Caki2 (cell line): ENCODE data around the gene NRG2. TPM values are rescaled to one million over a fixed set of nuclear protein-coding genes. Genes with fewer than 3 reads are reported as not detected.

ENCODE experiments used
- DNase-seq: peaks from one replicate; pipeline ENCODE4 v3.0.0-alpha.2; 2015; ENCODE audit warnings: low read depth
- in situ Hi-C: cut with HindIII; loops from 2 replicates; pipeline ENCODE4 v1.10.0; 2016; ENCODE audit warnings: low sequenced_read_pairs, low pct_unique_long_range_greater_than_20kb, mixed read lengths
- total RNA-seq: library from RNA; depleted of rRNA; stranded (reverse); fragments of >200 nt; shearing (Covaris generic); gene quantifications from 2 replicates; pipeline ENCODE4 v1.2.3, GENCODE V29; 2014; ENCODE audit warnings: low replicate concordance

NRG2 gene
- total RNA-seq, 1 experiment from 2014 or later: 6.8 TPM

DNA sequence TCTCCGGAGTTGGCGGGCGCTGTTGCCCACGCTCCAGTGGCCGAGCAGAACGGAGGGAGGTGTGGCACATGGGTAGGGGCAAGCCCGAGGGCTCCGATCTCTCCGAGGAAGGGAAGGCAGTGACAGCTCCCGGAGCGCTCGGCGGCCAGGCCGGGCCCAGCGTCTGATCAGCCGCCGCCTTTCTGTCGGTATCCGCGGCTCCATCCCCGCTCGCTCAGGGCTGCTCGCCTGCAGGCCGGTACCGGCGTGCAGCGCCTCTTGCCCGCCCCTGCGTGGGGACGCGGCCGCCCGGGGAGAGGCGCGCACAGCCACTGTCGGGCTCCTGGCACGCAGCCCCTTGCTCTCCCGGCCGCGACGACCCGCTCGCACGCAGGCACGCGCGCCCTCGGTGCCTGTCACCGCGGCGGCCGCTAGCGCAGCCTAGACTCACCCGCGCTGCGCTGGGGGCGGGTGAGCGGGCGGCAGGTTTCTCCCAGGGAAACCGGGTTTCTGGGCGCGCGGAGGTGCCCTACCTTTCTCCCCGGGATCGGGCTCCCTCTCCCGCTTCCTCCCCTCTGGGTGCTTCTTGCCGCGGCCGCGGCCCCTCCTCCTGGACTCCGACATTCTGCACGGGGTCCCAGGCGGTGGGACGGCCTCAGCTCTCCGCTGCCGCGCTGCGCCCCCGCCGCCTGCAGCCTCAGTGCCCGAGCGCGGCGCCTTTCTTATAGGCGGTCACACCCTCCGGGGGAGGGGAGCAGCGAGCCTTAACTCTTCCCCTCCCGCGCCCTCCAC is 139.1 kb downstream of the NRG2 start:
- no peak for DNase-seq

DNA sequence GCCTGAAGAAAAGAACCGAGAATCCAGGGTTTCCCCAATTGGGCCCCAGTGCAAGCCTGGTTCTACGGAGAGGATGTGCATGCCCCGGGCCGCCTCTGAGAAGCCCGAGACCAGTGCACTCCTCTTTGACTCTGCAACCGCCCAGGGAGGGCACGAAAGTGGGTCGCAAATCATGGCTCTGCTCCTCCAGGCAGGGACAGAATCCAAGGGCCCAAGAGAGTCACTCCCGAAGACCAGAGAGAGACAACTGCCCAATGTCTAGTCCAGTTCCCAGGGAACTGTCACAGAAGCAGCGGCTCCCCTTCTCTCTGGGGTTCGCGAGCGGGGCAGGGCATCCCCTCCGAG is 139.7 kb downstream of the NRG2 start:
- in situ Hi-C loops: no loop called here
- no peak for DNase-seq

More for the DNA sequence above, 139.1 kb downstream of the NRG2 start:
- in situ Hi-C loops: no loop called here

DNA sequence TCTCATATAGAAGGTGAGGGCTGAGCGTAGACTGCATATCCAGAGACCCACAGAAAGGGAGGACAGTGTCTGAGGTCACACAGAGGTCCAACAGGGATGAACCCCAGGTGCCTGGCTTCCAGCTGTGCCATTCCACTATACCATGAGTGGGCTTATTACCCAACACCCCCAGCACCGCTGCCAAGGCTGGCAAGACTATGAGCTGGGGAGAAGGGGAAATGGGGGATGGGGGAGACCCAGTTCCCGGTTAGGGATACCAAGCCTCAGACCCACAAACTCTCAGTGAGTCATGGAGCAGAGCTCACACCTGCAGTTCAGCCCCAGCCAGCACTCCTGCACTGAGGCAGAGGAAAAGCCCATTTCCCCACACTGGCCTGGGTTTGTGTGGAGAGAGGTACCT is 141.1 kb downstream of the NRG2 start:
- DNase-seq: no peak
- in situ Hi-C loops: no loop called here

DNA sequence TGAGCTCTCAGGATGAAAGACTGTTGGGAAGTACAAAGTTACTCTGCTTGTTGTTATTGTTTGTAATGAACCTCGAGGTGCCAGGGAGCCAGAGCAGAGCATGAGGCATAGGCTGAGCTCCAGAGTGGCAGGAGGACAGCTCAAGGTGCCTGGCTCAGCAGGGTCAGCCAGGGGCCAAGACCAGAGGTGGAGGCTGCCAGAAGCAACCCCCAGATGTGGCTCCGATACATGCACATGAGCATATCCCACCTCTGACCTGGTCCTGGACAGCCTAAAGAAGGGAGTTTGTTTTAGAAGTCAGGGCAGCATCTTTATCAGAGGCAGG is 141.9 kb downstream of the NRG2 start:
- in situ Hi-C loops: no loop called here
- no peak for DNase-seq

DNA sequence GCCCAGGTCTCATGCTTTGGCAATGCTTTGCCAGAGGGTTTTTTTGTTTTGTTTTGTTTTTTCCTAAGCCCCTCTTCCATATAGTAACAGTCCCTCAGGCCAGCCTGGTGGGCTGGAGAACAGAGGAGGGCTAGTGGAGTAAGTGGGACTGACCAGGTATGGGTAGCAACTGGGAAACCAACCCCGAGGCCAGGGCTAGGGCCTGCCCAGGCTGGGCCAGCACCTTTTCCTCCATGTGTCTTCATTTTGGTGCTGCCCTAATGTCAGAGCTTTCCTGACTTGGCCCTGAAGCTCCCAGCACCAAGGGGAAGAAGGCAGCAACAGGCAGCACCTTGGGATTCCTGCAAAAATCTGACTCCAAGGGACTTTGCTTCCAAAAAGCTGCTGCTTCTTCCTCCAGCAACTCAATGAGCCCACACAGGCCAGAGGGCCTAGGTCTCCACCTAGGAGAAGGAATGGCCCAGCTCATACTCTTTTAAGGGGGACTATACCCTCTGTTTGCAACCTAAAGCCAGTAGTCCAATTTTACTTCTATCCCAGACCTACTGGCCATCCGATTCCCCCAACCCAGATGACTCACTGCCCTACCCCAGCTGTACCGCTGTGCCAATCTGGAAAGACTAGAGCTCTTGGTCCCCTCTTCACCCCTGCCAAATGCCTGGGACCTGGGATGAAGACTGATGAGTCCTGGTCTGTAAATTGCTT is 142.4 kb downstream of the NRG2 start:
- no peak for DNase-seq
- in situ Hi-C loops: no loop called here

DNA sequence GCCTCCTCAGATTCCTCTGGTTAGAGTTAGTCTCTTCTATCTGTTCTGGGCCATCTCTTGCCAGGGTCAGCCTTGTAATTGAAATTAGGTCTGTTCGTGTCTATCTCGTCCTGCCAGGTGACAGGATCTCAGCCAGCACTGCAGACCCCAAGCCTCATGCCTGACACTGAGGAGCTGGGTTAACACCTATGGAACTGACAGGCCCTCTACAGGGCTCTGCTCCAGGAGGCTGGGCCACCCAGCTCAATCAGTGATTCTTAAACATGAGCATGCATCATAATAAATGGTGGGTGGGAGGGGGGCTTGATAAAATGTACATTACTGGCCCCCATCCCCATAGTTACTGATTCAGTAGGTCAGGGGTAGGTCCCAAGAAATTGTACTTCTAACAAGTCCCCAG is 144.1 kb downstream of the NRG2 start:
- in situ Hi-C loops: no loop called here
- DNase-seq: no peak

DNA sequence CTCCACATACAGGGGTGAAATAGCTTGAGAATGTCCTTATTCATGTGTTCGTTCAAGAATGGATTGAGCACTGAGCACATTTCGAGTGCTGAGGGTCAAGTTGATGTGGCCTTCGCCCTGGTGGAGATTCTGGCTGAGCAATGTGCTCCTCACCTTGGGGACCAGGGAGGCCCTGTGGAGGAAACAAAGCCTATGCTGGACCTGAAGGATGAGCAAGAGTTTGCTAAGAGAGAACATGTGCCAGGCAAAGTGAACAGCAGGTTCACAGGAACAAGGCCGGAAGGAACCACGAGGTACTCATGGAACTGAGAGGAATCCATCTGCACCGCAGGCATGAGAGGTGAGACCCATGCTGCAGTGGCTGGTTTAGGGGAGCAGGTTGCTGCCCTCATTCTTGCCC is 145.1 kb downstream of the NRG2 start:
- DNase-seq: no peak
- in situ Hi-C loops: no loop called here

DNA sequence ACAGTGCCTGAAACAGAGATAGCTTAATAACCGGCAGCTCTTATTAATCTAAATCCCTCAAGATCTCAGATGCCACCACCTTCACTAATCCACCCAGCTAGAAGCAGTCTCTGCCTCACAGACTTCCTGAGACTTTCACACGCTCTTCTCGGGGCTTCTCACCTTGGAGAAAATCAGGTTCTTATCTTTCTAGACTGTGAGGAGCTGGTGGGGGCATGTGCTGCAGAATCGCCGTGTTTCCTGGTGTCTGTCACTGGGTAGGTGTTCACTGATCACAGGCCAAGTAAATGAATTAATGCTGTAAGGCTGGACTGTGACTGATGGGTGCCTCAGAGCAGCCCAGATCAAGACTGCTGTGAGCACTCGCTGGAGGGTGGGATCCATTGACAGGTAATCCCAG is 145.8 kb downstream of the NRG2 start:
- DNase-seq: no peak
- in situ Hi-C loops: no loop called here

DNA sequence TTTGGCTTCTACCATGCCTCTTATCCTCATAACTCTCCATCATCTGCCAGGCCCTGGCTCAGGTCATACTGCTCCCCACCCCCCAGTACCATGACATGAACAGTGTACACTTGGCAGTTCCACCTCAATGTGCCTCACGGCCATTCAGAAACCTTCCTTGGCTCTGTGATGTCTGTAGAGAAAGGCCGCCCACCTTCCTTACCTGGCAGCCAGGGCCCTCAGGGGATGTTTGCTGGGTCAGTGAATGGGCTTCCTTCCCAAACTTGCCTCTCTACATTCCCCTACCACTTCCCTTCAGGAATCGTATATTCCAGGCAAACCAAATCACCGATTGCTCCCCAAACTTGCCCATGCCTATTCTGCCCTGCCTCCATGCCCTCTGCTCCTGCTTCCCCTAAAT is 146.4 kb downstream of the NRG2 start:
- in situ Hi-C loops: no loop called here

DNA sequence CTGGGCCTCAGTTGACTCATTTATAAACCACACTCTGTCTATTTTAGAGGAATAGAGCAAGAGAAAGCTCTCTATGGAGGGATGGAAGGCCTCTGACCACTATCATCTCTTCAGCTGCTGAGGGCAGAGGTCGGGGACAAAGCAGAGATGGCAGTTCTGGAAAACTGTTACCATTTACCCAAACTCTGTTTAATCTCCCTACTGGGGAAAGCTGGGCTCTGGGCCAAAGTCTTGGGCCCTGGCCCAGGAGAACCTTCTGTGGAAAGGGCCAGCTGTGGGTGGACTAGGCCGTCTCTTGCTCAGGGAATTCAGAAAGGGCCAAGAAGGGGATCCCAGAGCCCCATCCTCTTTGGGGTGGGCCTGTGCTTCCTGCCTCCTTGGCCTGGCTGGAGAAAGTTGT is 147.5 kb downstream of the NRG2 start:
- in situ Hi-C loops: no loop called here
- DNase-seq: no peak

More for the DNA sequence above, 146.4 kb downstream of the NRG2 start:
- DNase-seq: no peak

DNA sequence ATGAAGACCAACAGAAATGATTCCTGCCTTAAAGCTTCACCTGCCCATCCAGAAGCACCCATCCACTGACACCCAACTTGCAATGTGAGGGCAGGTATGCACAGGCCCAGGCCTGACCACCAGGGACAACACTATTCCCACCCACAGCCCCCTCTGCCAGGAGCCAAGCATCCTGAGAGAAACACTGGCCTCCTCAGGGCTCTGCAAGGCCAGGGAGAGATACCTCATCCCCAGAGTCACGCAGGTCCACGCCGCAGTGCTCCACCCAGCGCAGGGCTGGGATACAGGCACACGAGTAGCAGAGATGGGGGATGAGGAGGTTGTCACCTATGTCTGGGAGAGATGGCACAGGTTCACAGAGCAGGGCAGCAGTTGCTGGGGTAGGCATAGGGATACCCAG is 148.1 kb downstream of the NRG2 start:
- in situ Hi-C loops: no loop called here
- DNase-seq: no peak

DNA sequence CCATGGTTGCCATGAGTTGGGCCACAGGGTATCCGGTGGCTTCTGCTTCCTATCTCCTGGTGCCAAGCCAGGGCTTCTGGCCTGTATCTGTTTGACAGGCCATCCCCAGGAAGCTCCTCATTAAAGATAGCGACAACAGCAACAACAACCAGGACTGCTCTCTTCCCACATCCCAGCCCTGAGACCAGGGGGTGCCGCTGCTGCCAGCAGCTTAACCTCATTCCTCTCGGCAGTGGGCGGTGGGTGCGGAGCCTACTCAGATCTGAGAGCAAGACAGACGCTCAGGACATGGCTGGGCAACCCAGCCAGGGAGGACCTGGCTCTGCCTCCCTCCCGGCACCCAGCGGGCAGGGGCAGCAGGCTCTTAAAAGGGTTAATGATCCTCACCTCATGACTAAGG is 149.2 kb downstream of the NRG2 start:
- DNase-seq: no peak
- in situ Hi-C loops: no loop called here

DNA sequence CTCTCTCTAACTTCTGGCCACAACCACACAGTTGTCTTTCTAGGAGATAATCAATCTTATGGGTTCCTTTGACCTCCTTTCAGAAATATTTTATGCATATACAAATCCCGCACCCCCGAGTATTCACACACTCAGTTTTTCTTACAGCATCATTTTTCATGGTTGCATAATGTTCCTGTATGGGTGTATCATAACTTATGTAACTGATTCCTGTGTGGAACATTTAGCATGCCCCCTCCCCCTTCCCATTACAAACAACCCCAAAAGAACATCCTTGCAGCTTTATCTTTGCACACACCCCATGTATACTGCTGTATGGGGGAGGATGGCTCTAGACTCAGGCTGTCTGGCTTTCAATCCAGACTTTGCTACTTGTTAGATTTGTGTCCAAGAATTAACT is 153.7 kb downstream of the NRG2 start:
- in situ Hi-C loops: no loop called here
- DNase-seq: no peak

DNA sequence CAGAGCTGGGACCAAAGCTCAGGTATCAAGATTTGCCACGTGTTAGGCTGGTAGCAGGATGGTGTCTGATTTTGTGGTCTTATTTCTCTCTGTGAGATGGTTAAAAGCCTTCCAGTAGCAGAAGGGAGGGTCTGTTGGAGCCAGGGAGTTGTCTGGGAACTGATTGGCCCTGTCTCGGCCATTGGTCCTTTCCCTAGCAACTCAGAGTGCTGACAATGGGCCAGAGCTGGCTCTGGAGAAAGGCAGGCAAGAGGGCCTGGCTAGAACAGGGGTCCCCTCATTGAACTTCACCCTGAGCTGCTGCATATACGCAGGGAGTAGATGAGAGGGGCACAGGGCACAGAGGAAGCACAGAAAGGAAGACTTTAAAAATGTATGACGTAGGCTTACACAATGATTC is 154.7 kb downstream of the NRG2 start:
- in situ Hi-C loops: no loop called here
- no peak for DNase-seq

DNA sequence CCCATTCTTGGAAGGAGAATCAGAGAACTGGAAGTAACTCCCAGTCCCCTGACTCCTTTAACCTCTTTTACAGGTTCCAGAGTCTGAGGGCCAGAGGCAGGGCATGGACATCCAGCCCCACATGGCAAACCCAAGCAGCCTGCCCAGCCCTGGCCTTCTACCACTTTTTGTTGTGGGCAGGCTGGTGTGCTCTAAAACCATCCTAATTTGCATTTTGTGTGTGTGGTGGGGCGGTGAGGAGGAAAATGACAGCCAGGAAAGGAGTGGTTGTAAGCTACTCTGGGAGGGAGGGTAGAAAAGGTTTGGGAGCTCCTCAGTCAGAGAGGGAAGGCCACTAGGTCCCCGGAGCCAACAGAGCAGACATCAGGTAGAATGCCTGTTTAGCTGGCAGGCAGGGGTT is 156.9 kb downstream of the NRG2 start:
- DNase-seq: no peak
- in situ Hi-C loops: no loop called here

DNA sequence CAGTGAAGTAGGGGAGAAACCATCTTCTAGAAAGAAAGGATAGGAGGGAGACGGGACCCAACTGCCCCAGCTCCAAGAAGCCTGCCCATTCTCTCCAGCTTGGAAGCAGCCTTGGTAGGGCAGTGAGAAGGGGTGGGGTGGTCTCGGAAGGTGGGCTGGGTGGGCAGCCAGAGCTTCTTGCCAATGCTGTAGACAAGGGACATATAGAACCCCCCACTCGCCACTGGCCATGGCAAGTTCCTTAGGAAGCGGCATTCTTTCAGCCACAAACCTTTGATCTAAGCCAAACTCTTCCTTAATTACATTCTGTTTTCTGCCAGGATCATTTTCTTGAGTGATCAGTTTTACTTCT is 157.3 kb downstream of the NRG2 start:
- in situ Hi-C loops: no loop called here

DNA sequence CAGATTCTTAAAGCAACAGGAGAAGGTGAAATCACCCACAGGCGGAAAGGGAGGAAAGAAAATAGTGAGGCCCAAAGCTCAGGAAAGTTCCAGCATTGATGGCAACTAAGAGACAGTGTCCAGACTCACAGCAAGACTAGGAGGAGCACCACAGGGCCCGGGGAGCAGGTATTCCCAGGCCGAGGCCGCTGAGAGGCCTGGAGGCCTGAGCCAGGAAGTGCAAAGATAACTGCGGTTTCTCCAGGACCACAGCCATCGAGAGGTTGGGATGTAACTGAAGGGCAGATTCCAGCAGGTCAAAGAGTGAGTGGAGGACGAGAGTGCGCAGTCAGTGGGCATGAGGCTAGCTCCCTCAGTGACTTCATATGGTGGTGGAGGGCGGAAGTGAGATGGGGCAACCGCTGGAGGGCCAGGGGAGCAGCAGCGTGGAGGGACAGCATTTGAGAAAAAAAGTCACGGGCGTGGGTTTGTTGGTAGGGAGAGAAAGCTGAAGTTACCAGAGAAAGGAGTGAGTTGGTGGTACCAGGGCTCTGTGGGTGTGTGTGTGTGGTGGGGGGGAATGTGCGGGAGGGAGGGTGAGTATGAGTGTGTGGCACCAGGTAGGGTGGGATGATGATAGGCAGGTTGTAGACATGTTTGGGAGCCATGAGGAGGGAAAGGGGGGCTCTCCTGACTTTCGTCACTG is 157.8 kb downstream of the NRG2 start:
- no peak for DNase-seq
- in situ Hi-C loops: no loop called here

More for the DNA sequence above, 157.3 kb downstream of the NRG2 start:
- DNase-seq: no peak

DNA sequence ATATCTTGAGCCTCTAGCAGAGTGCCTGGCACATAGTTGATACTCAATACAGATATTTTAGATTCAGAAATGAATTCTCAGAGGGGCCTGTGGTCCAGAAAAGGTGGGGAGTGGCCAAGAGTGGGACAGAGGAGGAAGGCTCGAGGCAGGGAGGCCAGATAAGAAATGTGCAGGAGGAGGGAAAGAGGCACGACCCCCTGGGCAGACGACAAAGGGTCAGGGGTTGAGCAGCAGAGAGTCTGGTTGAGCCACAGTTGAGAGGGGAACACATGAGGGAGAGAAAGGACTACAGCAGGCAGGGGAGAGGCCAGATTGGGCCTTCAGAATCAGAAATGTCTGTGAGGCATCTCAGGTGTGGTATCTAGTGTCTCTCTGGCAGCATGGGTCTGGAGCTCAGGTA is 158.4 kb downstream of the NRG2 start:
- DNase-seq: no peak
- in situ Hi-C loops: no loop called here

DNA sequence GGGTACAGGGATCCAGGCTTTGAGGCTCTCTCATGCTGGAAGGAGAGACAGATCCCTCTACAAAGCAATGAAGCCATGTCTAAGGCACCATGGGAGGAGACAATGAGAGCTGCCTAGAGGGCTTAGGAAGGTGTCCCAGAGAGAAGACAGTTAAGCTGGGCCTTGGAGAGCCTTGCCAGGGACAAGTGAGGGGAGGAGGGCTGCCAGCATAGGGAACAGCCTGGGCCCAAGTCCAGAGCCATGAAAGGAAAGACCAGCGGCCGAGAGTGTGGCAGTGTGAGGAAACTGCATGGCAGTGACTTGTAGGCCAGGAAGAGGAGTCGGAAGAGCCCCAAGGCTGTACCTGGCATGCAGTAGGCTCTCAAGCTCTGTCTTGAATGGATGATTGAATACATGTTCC is 159.0 kb downstream of the NRG2 start:
- in situ Hi-C loops: no loop called here
- DNase-seq: no peak
